CD4-positive, alpha-beta T cell (primary cell): ENCODE results near the gene AQR. TPM values are rescaled to one million over a fixed set of nuclear protein-coding genes. Genes with fewer than 3 reads are reported as not detected.

Source experiments
- ATAC-seq: fragments of 200-7000 bp; cut with Tn5 transposase; one replicate; pipeline ENCODE4 v1.10.0; 2022; ENCODE audit warnings: mild to moderate bottlenecking; ENCODE audit not compliant: poor library complexity
- CTCF ChIA-PET: fragments of 350-600 bp; sonication (Branson Sonifier 250); formaldehyde crosslinking; loops from one replicate; lab custom pipeline; 2021; ENCODE audit warnings: antibody characterized with exemption, inconsistent platforms; lab: Charles Lee
- POLR2A ChIA-PET: fragments of 350-600 bp; sonication (Branson Sonifier 250); formaldehyde crosslinking; loops from one replicate; lab custom pipeline; 2021; ENCODE audit warnings: antibody characterized with exemption, inconsistent platforms; lab: Charles Lee
- DNase-seq, 14 experiments: peaks; one replicate each; pipeline ENCODE4 v3.0.0-alpha.2; 2013 to 2020; ENCODE audit warnings: mixed read lengths in 2 of 14
- H3K27ac ChIP-seq, 2 donors: one replicate each; pipeline versions ENCODE4 v1.5.1 to v1.7.0; 2013; ENCODE audit warnings: low read length in 2 of 2, low read depth in 1 of 2, mild to moderate bottlenecking in 1 of 2
- H3K27me3 ChIP-seq, 2 experiments: 1 replicate in 1 of 2; 2 replicates in 1 of 2; pipeline versions ENCODE4 v1.6.1 to v1.7.0; 2013; ENCODE audit warnings: low read length in 2 of 2, control low read depth in 1 of 2, mild to moderate bottlenecking in 1 of 2, moderate library complexity in 1 of 2; ENCODE audit not compliant: insufficient read depth in 2 of 2, control insufficient read depth in 1 of 2
- H3K36me3 ChIP-seq: one replicate; pipeline ENCODE4 v1.6.1; 2013; ENCODE audit warnings: low read length, control low read depth; ENCODE audit not compliant: insufficient read depth
- H3K4me1 ChIP-seq: one replicate; pipeline ENCODE4 v1.6.1; 2013; ENCODE audit warnings: low read length, control low read depth; ENCODE audit not compliant: insufficient read depth
- H3K4me3 ChIP-seq: one replicate; pipeline ENCODE4 v1.5.1; 2013; ENCODE audit warnings: mild to moderate bottlenecking, low read length, moderate library complexity
- H3K9me3 ChIP-seq, 2 experiments: 1 replicate in 1 of 2; 2 replicates in 1 of 2; pipeline versions ENCODE4 v1.6.1 to v1.7.0; 2013; ENCODE audit warnings: low read length in 2 of 2, mild to moderate bottlenecking in 2 of 2, control low read depth in 1 of 2, moderate library complexity in 1 of 2; ENCODE audit not compliant: control insufficient read depth in 1 of 2, insufficient read depth in 1 of 2
- H3K27ac Mint-ChIP-seq: one replicate; pipeline ENCODE4 v1.8.0; 2020; ENCODE audit warnings: mixed read lengths
- H3K27me3 Mint-ChIP-seq: one replicate; pipeline ENCODE4 v1.8.0; 2021; ENCODE audit warnings: mixed read lengths
- H3K36me3 Mint-ChIP-seq: one replicate; pipeline ENCODE4 v1.8.0; 2021; ENCODE audit warnings: low read depth, mixed read lengths
- H3K4me1 Mint-ChIP-seq: one replicate; pipeline ENCODE4 v1.8.0; 2021; ENCODE audit warnings: low read depth, mixed read lengths
- H3K4me3 Mint-ChIP-seq: one replicate; pipeline ENCODE4 v1.8.0; 2020; ENCODE audit warnings: mild to moderate bottlenecking, mixed read lengths
- H3K9me3 Mint-ChIP-seq: one replicate; pipeline ENCODE4 v1.8.0; 2020; ENCODE audit warnings: mixed read lengths
- CTCF ChIP-seq: fragments of 200-600 bp; IDR thresholded peaks from one replicate; pipeline ENCODE4 v1.8.0; 2022; ENCODE audit warnings: antibody characterized with exemption, mild to moderate bottlenecking
- intact Hi-C, 2 experiments: fragments of 100-400 bp; cut with DNase I in 1 of 2; cut with micrococcal nuclease in 1 of 2; formaldehyde crosslinking; loops; one replicate each; pipeline versions ENCODE4 v1.15.1 to v1.9.0; 2023 to 2025; cut with DNase I, micrococcal nuclease
- total RNA-seq, 174 experiments: library from RNA in 2 of 174; stranded (reverse) in 2 of 174; gene quantifications; one replicate each; pipeline ENCODE4 v1.2.3 and lab custom pipeline; 2021 to 2026

AQR gene
- total RNA-seq, 2 experiments from 2014 or later = 40.4 to 40.7 TPM

DNA sequence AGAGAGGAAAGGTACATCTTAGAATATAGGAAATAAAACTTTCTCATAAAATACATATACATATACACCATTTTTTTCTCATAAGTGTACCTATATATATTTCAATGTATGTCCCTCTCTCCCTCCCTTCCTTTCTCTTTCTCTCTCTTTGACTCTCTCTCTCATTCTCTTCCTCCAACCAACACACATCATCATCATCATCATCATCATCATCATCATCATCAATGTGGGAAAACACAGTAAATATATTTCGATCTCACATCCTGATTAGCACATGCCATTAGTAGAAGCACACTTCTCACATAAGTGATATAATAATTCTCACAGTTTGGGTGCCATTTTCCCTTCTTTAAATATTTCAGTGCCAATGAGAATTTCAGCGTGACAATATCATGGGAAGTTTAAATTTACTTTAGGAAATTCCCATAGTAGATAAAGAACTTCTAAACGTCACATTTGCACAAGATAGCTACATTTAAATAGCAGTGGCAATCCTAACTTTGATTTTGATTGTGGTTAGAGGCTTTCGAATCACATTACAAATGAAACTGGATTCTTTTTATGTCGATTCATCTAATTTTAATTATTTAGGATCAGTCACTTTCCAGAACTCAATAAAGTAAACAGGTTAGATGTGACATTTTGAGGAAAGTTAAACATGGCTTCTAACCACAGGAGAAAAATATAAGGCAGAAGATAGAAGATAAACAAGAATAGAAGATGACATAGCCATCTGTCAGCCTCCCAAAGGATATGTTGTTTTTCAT, 141.2 kb downstream of the AQR start:
- ChIA-PET POLR2A (no interaction called here), CTCF (no interaction called here)
- Histone ChIP-seq H3K27me3 (peaks cover 0 to 8% of the 10 kb centered on the region in 2 experiments), H3K27ac (no peak overlapping the region), H3K36me3 (no peaks in the 10 kb centered on the region), H3K9me3 (no peaks in the 10 kb centered on the region), H3K4me1 (no peaks in the 10 kb centered on the region), H3K4me3 (no peak overlapping the region)
- H3K9me3 Mint-ChIP-seq = no peaks in the 10 kb centered on the region
- H3K27me3 Mint-ChIP-seq = peaks cover 46% of the 10 kb centered on the region
- no peak overlapping the region for H3K27ac Mint-ChIP-seq
- DNase-seq (no peak), ATAC-seq (no peak)
- intact Hi-C loops = no loop called here
- no peak overlapping the region for H3K4me3 Mint-ChIP-seq
- H3K36me3 Mint-ChIP-seq = no peaks in the 10 kb centered on the region
- no peak for TF ChIP-seq CTCF
- no peaks in the 10 kb centered on the region for H3K4me1 Mint-ChIP-seq

DNA sequence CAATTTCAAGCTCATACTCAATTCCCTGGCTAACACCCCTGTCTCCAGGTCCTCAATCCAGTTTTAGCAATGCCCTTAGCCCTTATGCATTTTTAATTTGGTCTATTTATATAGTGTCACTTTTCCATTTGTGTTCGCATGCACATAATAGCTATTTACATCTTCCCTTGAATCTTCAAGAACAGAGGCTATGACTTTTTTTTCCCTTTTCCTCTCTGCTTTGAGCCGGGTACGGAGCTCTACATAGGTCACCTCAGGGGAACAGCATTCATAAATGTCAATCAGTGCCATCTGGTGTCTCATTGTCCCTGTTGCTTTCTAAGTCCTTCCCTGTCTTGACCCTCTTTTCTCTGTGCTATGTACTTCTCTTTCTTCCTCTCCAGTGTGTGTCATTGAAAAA, 147.7 kb downstream of the AQR start:
- no peak overlapping the region for H3K4me3 Mint-ChIP-seq
- no peaks in the 10 kb centered on the region for H3K9me3 Mint-ChIP-seq
- ChIA-PET CTCF (no interaction called here), POLR2A (no interaction called here)
- H3K9me3 ChIP-seq = no peaks in the 10 kb centered on the region
- no peak overlapping the region for H3K27ac ChIP-seq
- peaks cover 60% of the 10 kb centered on the region for H3K27me3 Mint-ChIP-seq
- intact Hi-C loops = no loop called here
- H3K36me3 Mint-ChIP-seq = no peaks in the 10 kb centered on the region
- ATAC-seq (no peak), DNase-seq (no peak)
- no peaks in the 10 kb centered on the region for H3K4me1 ChIP-seq
- no peaks in the 10 kb centered on the region for H3K4me1 Mint-ChIP-seq
- H3K36me3 ChIP-seq = no peaks in the 10 kb centered on the region
- H3K27me3 ChIP-seq = peaks cover 5% of the 10 kb centered on the region in 2 experiments
- TF ChIP-seq CTCF = no peak
- no peak overlapping the region for H3K27ac Mint-ChIP-seq
- no peak overlapping the region for H3K4me3 ChIP-seq

- no peak overlapping the region for H3K27ac ChIP-seq
- no peaks in the 10 kb centered on the region for H3K36me3 ChIP-seq
- no peaks in the 10 kb centered on the region for H3K4me1 ChIP-seq
- no peak for ATAC-seq
- Mint-ChIP-seq H3K36me3 (no peaks in the 10 kb centered on the region), H3K4me1 (no peaks in the 10 kb centered on the region), H3K9me3 (no peaks in the 10 kb centered on the region), H3K4me3 (no peak overlapping the region), H3K27me3 (peaks cover 59% of the 10 kb centered on the region), H3K27ac (no peak overlapping the region)
- peaks cover 4 to 5% of the 10 kb centered on the region in 2 experiments for H3K27me3 ChIP-seq
- H3K9me3 ChIP-seq = no peaks in the 10 kb centered on the region
- no peak for DNase-seq
- POLR2A ChIA-PET = no interaction called here
- intact Hi-C loops = no loop called here
- no peak overlapping the region for H3K4me3 ChIP-seq
- CTCF ChIA-PET = no interaction called here
- TF ChIP-seq CTCF = no peak
Measured at GRCh38 chr15:34820110-34820509, 149.4 kb downstream of the AQR start.
